HG02885 (cell line): ENCODE data around the gene SLC10A3.

ENCODE experiments used
- ATAC-seq: cut with Tn5 transposase; IDR thresholded peaks from one replicate; pipeline ENCODE4 v1.9.1; 2021; ENCODE audit warnings: mild to moderate bottlenecking; ENCODE audit not compliant: unreplicated experiment, poor library complexity

SLC10A3 gene, protein sequence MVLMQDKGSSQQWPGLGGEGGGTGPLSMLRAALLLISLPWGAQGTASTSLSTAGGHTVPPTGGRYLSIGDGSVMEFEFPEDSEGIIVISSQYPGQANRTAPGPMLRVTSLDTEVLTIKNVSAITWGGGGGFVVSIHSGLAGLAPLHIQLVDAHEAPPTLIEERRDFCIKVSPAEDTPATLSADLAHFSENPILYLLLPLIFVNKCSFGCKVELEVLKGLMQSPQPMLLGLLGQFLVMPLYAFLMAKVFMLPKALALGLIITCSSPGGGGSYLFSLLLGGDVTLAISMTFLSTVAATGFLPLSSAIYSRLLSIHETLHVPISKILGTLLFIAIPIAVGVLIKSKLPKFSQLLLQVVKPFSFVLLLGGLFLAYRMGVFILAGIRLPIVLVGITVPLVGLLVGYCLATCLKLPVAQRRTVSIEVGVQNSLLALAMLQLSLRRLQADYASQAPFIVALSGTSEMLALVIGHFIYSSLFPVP

GRCh38 chrX:154490414-154491083 lies at the start of gene SLC10A3:
Gene SLC10A3 (minus strand): TSS chrX:154490629. CDS start chrX:154488940, 1,689 bp downstream.
- ATAC-seq: peak; percentile 77

DNA sequence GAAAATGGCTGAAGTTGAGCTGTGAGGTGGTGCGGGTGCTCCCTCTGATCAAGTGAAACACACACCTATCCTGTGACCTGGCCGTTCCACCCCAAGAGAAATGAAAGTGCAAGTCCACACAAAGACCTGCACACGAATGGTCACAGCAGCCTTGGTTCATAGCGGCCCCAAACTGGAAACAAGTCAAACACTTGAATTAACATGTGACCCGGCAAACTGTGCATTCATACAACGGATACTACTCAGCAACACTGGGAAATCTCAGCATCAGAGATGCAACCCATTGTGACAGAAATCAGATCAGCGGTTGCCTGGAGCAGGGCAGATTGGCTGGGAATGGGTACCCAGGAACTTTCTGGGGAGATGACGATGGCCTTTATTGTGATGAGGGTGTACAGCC lies 48.6 kb upstream of the SLC10A3 start:
- no peak for ATAC-seq

DNA sequence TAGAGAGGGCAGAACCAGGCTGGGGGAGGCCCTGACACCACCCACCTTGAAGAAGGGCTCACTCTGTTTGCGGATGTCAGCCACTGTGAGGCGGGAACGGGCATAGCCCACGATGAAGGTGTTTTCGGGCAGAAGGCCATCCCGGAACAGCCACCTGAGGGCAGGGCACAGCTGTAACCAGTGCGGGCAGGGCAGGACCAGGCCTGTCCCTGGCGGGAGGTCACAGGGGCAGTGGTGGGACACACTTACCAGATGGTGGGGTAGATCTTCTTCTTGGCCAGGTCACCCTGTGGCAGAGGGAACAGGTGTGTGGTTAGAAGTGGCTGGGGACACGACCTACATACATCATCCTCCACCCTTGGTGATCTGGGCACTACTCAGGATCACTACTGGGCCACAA lies 45.5 kb upstream of the SLC10A3 start:
- no peak for ATAC-seq

GRCh38 chrX:154534526-154535322 lies 44.3 kb upstream of the SLC10A3 start:
- peak; percentile 94 for ATAC-seq

DNA sequence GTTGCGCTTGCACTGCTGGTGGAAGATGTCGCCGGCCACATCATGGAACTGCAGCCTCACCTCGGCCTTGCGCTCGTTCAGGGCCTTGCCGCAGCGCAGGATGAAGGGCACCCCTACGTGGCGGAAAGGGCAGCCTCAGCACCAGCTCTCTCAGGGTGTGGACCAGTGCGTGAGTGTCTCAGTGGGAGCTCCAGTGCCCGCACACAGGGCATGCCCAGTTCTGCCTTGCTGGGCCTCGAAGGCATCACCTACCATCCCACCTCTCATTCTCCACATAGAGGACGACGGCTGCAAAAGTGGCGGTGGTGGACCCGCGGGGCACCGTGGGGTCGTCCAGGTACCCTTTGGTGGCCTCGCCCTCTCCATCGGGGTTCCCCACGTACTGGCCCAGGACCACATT lies 42.3 kb upstream of the SLC10A3 start:
- ATAC-seq: no peak

- no peak for ATAC-seq
Measured at GRCh38 chrX:154531626-154532025, 41.2 kb upstream of the SLC10A3 start.

- no peak for ATAC-seq
Measured at GRCh38 chrX:154530286-154530685, 39.9 kb upstream of the SLC10A3 start.

- no peak for ATAC-seq
Measured at GRCh38 chrX:154529206-154529612, 38.8 kb upstream of the SLC10A3 start.

GRCh38 chrX:154526901-154527675 lies 36.7 kb upstream of the SLC10A3 start:
- peak; percentile 78 for ATAC-seq

DNA sequence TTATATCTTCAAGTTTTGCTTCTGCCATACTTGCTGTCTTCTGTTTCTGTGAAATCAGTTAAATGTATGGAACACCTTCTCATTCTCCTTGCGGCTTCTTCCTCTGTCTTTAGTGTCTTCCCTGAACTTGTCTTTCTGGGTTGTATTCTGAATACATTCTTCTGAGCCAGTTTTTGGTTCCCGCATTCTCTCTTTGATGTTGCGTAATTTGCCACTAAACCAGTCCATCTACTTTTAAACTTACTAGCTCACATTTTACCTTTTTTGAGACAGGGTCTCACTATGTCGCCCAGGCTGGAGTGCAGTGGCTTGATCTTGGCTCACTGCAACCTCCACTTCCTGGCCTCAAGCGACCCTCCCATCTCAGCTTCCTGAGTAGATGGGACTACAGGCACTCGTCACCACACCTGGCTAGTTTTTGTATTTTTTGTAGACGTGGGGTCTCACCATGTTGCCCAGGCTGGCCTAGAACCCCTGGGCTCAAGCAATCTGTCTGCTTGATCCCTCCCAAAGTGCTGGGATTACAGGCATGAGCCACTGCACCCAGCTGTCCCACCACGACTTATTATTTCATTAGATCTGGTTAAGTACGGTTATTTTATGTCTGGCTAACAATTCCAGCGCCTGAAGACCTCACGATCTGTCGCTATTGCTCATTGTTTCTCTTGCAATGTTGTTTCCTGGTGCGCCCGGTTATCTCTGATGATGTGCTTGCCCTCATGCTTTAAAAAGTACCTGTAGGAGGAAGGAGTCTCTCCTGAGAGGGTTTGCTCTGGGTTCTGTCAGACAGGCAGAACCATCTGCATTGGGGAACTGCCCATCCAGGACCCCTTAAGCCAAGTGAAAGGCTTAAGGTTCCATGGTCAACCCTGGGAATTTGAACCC lies 35.4 kb upstream of the SLC10A3 start:
- no peak for ATAC-seq

GRCh38 chrX:154519389-154519788 lies 29.0 kb upstream of the SLC10A3 start:
- ATAC-seq: no peak

- ATAC-seq: no peak
Measured at GRCh38 chrX:154517101-154517781, 26.8 kb upstream of the SLC10A3 start.

GRCh38 chrX:154516656-154517100 lies 26.2 kb upstream of the SLC10A3 start:
- ATAC-seq: no peak

GRCh38 chrX:154515966-154516655 lies 25.7 kb upstream of the SLC10A3 start, which contains the start of gene FAM3A:
Gene FAM3A (minus strand): TSS chrX:154516232. CDS start chrX:154515772, 460 bp downstream.
- peak; percentile 93 for ATAC-seq

GRCh38 chrX:154515090-154515965 lies 24.9 kb upstream of the SLC10A3 start:
- no peak for ATAC-seq

GRCh38 chrX:154513716-154514115 lies 23.3 kb upstream of the SLC10A3 start:
- no peak for ATAC-seq
